LNCaP clone FGC (cell line): Measurements from ENCODE around the gene C1orf174.

Experiments
- DNase-seq: peaks from one replicate; pipeline ENCODE4 v3.0.0-alpha.2; 2011; ENCODE audit warnings: low read depth
- H3K4me3 ChIP-seq: 2 replicates; pipeline ENCODE4 v1.5.1; 2011; ENCODE audit warnings: mild to moderate bottlenecking, low read depth, low read length, control low read depth
- TF ChIP-seq, protein P1 (sequence below): IDR thresholded peaks from 2 replicates; pipeline ENCODE4 v1.5.1; 2012; ENCODE audit warnings: mild to moderate bottlenecking; ENCODE audit not compliant: control insufficient read depth, insufficient read depth; ENCODE audit errors: extremely low read depth

The C1orf174 gene

GRCh38 chr1:3903141-3904005, 3.3 kb upstream of the C1orf174 start:
- no peak for DNase-seq
- no peak overlapping the region for H3K4me3 ChIP-seq
- TF ChIP-seq, protein P1, sequence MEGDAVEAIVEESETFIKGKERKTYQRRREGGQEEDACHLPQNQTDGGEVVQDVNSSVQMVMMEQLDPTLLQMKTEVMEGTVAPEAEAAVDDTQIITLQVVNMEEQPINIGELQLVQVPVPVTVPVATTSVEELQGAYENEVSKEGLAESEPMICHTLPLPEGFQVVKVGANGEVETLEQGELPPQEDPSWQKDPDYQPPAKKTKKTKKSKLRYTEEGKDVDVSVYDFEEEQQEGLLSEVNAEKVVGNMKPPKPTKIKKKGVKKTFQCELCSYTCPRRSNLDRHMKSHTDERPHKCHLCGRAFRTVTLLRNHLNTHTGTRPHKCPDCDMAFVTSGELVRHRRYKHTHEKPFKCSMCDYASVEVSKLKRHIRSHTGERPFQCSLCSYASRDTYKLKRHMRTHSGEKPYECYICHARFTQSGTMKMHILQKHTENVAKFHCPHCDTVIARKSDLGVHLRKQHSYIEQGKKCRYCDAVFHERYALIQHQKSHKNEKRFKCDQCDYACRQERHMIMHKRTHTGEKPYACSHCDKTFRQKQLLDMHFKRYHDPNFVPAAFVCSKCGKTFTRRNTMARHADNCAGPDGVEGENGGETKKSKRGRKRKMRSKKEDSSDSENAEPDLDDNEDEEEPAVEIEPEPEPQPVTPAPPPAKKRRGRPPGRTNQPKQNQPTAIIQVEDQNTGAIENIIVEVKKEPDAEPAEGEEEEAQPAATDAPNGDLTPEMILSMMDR, result no peak

- no peak overlapping the region for H3K4me3 ChIP-seq
- DNase-seq, result no peak
These were observed 2.6 kb upstream of the C1orf174 start for GRCh38 chr1:3902571-3903091.

GRCh38 chr1:3902111-3902511, 2.0 kb upstream of the C1orf174 start:
- DNase-seq, result no peak
- TF ChIP-seq, protein P1, result no peak
- no peak overlapping the region for H3K4me3 ChIP-seq

More at GRCh38 chr1:3902571-3903091, 2.6 kb upstream of the C1orf174 start:
- TF ChIP-seq, protein P1, result no peak

DNA sequence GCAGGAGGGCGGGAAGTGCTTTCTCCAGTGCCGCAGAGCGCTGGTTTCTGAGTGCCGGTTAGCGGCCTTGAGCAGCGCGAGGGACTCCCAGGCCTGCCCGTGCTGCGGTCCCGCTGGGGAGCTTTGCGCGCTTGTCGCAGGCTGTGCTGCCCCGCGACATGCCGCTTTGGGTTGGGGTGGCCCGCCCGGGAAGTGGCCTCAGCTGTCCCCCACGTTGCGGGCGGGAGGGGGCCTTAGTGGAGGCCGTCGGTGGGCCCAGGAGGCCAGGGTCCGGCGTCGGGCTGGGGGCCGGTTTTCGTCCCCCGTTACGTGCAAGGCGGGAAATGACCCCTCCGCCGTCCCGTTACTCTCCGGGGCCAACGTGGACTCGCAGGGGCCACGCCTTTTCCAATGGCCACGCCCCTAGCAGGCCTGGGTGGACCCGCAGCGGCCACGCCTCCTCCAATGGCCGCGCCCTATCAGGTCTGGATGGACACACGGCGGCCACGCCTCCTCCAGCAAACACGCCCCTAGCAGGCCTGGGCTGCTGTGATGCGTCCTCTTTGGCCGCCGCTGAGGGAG, 977 bp upstream of the C1orf174 start:
- peak; percentile 88 for DNase-seq
- TF ChIP-seq, protein P1, result no peak
- H3K4me3 ChIP-seq, result peak overlapping the region; percentile 82

GRCh38 chr1:3899754-3900149, 320 bp downstream of the C1orf174 start:
- DNase-seq, result no peak
- TF ChIP-seq, protein P1, result no peak
- peak overlapping the region; percentile 82 for H3K4me3 ChIP-seq

DNA sequence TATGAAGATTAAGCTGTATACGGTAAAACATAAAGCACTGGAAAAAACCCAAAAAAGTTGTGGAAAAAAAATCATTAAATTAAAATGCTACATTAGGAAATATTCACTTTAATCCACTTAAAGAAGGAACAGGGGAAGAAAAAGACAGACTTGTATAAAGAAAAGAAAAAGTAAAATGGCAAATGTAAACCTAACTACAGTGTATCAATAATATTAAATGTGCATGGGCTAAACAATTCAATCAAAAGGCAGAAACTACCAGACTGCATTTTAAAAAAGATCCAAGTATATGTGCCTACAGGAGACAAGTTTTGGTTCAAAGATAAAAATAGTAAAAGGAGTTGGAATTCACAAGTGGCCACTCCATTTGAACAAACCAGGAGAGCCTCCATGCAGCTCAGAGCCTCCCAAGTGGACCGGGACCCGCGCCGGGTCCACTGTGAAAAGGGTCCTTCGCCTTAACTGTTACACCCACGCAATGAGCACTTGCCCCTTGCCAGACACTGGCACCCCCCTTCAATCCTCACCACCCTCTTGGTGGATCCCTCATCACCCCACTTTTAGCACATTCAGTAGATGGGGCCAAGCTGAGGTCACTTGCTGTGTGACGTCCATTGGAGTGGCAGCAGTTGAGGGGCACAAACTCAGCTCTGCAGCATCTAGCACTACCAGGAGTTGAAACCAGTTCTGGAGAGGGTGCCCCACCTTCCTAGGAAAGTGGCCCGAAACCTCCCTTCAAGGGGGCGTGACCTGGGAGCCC, 898 bp downstream of the C1orf174 start:
- TF ChIP-seq, protein P1, result no peak
- peak overlapping the region; percentile 82 for H3K4me3 ChIP-seq
- no peak for DNase-seq
